Measurements from ENCODE around the gene RNF31. TPM values are rescaled to one million over a fixed set of nuclear protein-coding genes. Genes with fewer than 3 reads are reported as not detected.
A peak's percentile ranks its signal among the peaks of the same experiment; 100 is the strongest.

Gene RNF31
- total and polyA plus RNA-seq, 2 experiments from 2014 or later = 27.8 to 29.7 TPM

GRCh38 chr14:24185741-24186140 lies 38.4 kb downstream of the RNF31 start:
- Histone ChIP-seq H3K4me2 (no peak overlapping the region), H2AFZ (no peak overlapping the region), H3K79me2 (peaks cover 15% of the 10 kb centered on the region), H4K20me1 (ENCODE audit: insufficient read depth, poor library complexity, severe bottlenecking) (no peaks in the 10 kb centered on the region), H3K4me3 (no peak overlapping the region), H3K36me3 (replicated peaks; ENCODE audit: insufficient read depth, low read depth) (no peaks in the 10 kb centered on the region), H3K27ac (no peak overlapping the region), H3K9me2 (replicated peaks; ENCODE audit: insufficient read depth) (no peaks in the 10 kb centered on the region), H3K9me3 (ENCODE audit: low read depth) (no peaks in the 10 kb centered on the region), H3K4me1 (ENCODE audit: insufficient read depth) (peaks cover 5% of the 10 kb centered on the region), H3K27me3 (no peaks in the 10 kb centered on the region)
- no peak for DNase-seq (ENCODE audit: low spot score)
- TF ChIP-seq EZH2 (IDR thresholded peaks at IDR 0.05; ENCODE audit: borderline replicate concordance) (no peak), EZH2phosphoT487 (IDR thresholded peaks at IDR 0.05; ENCODE audit: low read depth, severe bottlenecking, unreplicated experiment) (no peak)
- TF ChIP-seq, protein P1, sequence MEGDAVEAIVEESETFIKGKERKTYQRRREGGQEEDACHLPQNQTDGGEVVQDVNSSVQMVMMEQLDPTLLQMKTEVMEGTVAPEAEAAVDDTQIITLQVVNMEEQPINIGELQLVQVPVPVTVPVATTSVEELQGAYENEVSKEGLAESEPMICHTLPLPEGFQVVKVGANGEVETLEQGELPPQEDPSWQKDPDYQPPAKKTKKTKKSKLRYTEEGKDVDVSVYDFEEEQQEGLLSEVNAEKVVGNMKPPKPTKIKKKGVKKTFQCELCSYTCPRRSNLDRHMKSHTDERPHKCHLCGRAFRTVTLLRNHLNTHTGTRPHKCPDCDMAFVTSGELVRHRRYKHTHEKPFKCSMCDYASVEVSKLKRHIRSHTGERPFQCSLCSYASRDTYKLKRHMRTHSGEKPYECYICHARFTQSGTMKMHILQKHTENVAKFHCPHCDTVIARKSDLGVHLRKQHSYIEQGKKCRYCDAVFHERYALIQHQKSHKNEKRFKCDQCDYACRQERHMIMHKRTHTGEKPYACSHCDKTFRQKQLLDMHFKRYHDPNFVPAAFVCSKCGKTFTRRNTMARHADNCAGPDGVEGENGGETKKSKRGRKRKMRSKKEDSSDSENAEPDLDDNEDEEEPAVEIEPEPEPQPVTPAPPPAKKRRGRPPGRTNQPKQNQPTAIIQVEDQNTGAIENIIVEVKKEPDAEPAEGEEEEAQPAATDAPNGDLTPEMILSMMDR (IDR thresholded peaks at IDR 0.05; ENCODE audit: poor library complexity) = no peak
- WGBS (ENCODE audit: low lambda C conversion rate, missing lambda C conversion rate) = 96% methylated on average over 11 of the region's 11 CpGs

DNA sequence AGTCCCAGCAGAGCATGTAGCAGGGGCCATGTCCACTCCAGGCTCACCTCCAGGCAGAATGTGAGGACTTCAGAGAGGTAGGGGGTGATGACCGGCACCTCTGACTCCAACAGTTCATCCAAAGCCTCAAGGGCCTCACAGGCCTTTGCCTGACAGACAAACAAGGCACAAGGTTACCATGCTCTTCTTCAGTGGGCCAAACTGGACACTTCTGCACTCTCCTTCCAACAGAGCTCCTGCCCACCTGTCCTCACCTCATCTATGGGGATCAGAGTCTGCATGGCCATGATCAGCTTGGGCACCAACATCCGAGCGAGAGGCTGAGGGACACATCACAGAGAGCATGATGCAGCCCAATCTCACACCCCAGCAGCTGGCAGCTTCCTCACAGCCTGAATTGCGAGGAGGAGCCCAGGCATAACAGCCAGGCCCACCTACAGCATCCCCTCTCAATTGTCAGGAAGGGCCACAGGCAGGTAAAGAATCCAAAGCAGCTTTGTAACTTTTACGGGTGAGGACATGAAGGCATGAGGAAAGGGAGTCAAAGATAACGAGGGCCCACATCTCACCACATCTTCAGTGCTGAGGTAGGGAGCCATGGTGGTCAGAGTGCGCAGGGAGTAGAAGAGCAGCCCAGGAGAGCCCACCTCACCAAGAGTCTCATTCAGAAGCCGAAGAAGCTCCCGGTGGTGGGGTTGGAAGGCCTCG lies 39.7 kb downstream of the RNF31 start:
- DNase-seq (ENCODE audit: low spot score) = no peak
- Histone ChIP-seq H3K36me3 (replicated peaks; ENCODE audit: insufficient read depth, low read depth) (no peaks in the 10 kb centered on the region), H3K9me2 (replicated peaks; ENCODE audit: insufficient read depth) (no peaks in the 10 kb centered on the region), H3K4me3 (no peak overlapping the region), H3K79me2 (peaks cover 19% of the 10 kb centered on the region), H3K9me3 (ENCODE audit: low read depth) (no peaks in the 10 kb centered on the region), H4K20me1 (ENCODE audit: insufficient read depth, poor library complexity, severe bottlenecking) (no peaks in the 10 kb centered on the region), H3K27me3 (no peaks in the 10 kb centered on the region), H3K4me1 (ENCODE audit: insufficient read depth) (peaks cover 5% of the 10 kb centered on the region), H2AFZ (no peak overlapping the region), H3K27ac (no peak overlapping the region), H3K4me2 (no peak overlapping the region)
- TF ChIP-seq EZH2 (IDR thresholded peaks at IDR 0.05; ENCODE audit: borderline replicate concordance) (no peak), EZH2phosphoT487 (IDR thresholded peaks at IDR 0.05; ENCODE audit: low read depth, severe bottlenecking, unreplicated experiment) (no peak)
- WGBS (ENCODE audit: low lambda C conversion rate, missing lambda C conversion rate) = 92% methylated on average over 10 of the region's 10 CpGs

- TF ChIP-seq, protein P1 (IDR thresholded peaks at IDR 0.05; ENCODE audit: poor library complexity) = no peak
- TF ChIP-seq EZH2 (IDR thresholded peaks at IDR 0.05; ENCODE audit: borderline replicate concordance) = no peak
- no peak for TF ChIP-seq EZH2phosphoT487 (IDR thresholded peaks at IDR 0.05; ENCODE audit: low read depth, severe bottlenecking, unreplicated experiment)
- Histone ChIP-seq H3K27me3 (no peaks in the 10 kb centered on the region), H3K36me3 (replicated peaks; ENCODE audit: insufficient read depth, low read depth) (no peaks in the 10 kb centered on the region), H3K79me2 (peaks cover 24% of the 10 kb centered on the region), H4K20me1 (ENCODE audit: insufficient read depth, poor library complexity, severe bottlenecking) (no peaks in the 10 kb centered on the region), H2AFZ (no peak overlapping the region), H3K4me2 (peak overlapping the region; percentile 98), H3K4me3 (no peak overlapping the region), H3K4me1 (ENCODE audit: insufficient read depth) (peaks cover 5% of the 10 kb centered on the region), H3K27ac (no peak overlapping the region), H3K9me3 (ENCODE audit: low read depth) (no peaks in the 10 kb centered on the region), H3K9me2 (replicated peaks; ENCODE audit: insufficient read depth) (no peaks in the 10 kb centered on the region)
- no peak for DNase-seq (ENCODE audit: low spot score)
- 88% methylated on average over 2 of the region's 2 CpGs for WGBS (ENCODE audit: low lambda C conversion rate, missing lambda C conversion rate)
These were observed 40.2 kb downstream of the RNF31 start for GRCh38 chr14:24187539-24187915.

DNA sequence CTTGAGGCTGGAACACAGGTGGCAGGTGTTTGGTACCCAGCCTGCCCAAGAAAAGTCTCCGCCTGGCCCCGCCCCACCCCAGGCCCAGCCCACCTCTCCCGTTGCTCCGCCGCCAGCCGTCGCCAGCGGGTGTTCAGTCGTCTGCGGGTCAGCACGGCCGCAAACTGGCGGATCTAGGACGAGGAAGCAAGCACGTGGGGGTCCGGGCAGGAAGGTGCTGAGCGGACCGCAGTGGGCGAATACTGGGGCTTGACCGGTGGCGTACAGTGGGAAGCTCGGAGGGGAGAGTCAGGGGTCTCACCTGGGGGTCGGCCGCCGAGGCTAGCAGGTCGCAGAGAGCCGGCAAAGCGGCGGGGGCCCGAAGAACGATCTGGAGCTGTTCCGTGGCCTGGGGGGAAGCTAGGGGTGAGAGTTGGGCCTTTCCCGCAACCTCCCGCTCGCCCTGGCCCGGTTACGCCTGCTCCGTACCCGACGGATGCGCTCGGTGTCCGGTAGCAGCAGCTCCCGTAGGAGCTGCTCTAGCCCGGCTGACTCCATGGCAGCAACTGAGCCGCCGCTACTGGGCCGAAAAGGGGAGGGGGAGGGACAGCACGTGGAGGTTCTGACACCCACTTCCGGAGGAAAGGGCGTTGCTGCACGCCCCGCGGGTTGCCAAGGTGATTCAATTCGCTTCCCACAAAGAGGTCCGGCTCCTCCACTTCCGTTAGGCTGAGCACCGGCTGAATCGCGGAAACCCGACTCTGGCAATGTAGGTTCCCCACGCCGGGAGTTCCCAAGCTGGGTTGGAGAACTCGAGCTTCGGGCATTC lies 41.2 kb downstream of the RNF31 start, which contains the start of gene IPO4:
IPO4 (minus strand) TSS at position 566 of the 808 bp plus-strand sequence; CDS start at position 537, 29 bp downstream.
- Histone ChIP-seq H3K4me3 (peak within 1 kb of the TSS; percentile 51), H3K27ac (peak within 1 kb of the TSS; percentile 78), H4K20me1 (ENCODE audit: insufficient read depth, poor library complexity, severe bottlenecking) (no peaks in the 10 kb centered on the region), H3K4me2 (peak within 1 kb of the TSS; percentile 98), H3K27me3 (no peaks in the 10 kb centered on the region), H3K36me3 (replicated peaks; ENCODE audit: insufficient read depth, low read depth) (no peaks in the 10 kb centered on the region), H3K79me2 (peaks cover 30% of the 10 kb centered on the region), H3K4me1 (ENCODE audit: insufficient read depth) (peaks cover 5% of the 10 kb centered on the region), H2AFZ (peak within 1 kb of the TSS; percentile 43), H3K9me2 (replicated peaks; ENCODE audit: insufficient read depth) (no peaks in the 10 kb centered on the region), H3K9me3 (ENCODE audit: low read depth) (no peaks in the 10 kb centered on the region)
- DNase-seq (ENCODE audit: low spot score) = peak; percentile 97
- WGBS (ENCODE audit: low lambda C conversion rate, missing lambda C conversion rate) = under 1% methylated on average over 57 of the region's 65 CpGs
- TF ChIP-seq, protein P1 (IDR thresholded peaks at IDR 0.05; ENCODE audit: poor library complexity) = no peak
- TF ChIP-seq EZH2phosphoT487 (IDR thresholded peaks at IDR 0.05; ENCODE audit: low read depth, severe bottlenecking, unreplicated experiment) (no peak), EZH2 (IDR thresholded peaks at IDR 0.05; ENCODE audit: borderline replicate concordance) (no peak)
